EH (cell line): ENCODE measurements around the gene SGIP1.
"Not testable (repeated sequence)": the region's sequence is repeated elsewhere in the genome, so short reads cannot be mapped to it uniquely, and the experiment has no call there.

Experiments used
- DNase-seq: peaks from one replicate; pipeline ENCODE4 v3.0.0-alpha.2; 2015; ENCODE audit warnings: low read depth

The SGIP1 gene

GRCh38 chr1:66679140-66679539 lies 145.2 kb downstream of the SGIP1 start:
- no peak for DNase-seq

GRCh38 chr1:66681686-66682085 lies 147.7 kb downstream of the SGIP1 start:
- DNase-seq, result peak; percentile 36

- no peak for DNase-seq
These were observed 148.2 kb downstream of the SGIP1 start for GRCh38 chr1:66682106-66682505.

GRCh38 chr1:66684353-66684752 lies 150.4 kb downstream of the SGIP1 start:
- no peak for DNase-seq

- DNase-seq, result peak; percentile 43
These were observed 151.3 kb downstream of the SGIP1 start for GRCh38 chr1:66685265-66685664.

GRCh38 chr1:66685670-66686069 lies 151.7 kb downstream of the SGIP1 start:
- DNase-seq, result peak; percentile 62

GRCh38 chr1:66686406-66686805 lies 152.5 kb downstream of the SGIP1 start:
- DNase-seq, result peak; percentile 25

- no peak for DNase-seq
These were observed 153.4 kb downstream of the SGIP1 start for GRCh38 chr1:66687358-66687757.

GRCh38 chr1:66690666-66691381 lies 156.9 kb downstream of the SGIP1 start:
- peak; percentile 69 for DNase-seq

- no peak for DNase-seq
These were observed 158.7 kb downstream of the SGIP1 start for GRCh38 chr1:66692681-66693080.

GRCh38 chr1:66693856-66694255 lies 159.9 kb downstream of the SGIP1 start:
- DNase-seq, result no peak

- no peak for DNase-seq
These were observed 161.2 kb downstream of the SGIP1 start for GRCh38 chr1:66695116-66695515.

GRCh38 chr1:66696771-66697170 lies 162.8 kb downstream of the SGIP1 start:
- DNase-seq, result no peak

- DNase-seq, result no peak
These were observed 165.3 kb downstream of the SGIP1 start for GRCh38 chr1:66699213-66699612.

GRCh38 chr1:66704177-66704875 lies 170.4 kb downstream of the SGIP1 start:
- peak; percentile 16 for DNase-seq

GRCh38 chr1:66705110-66705509 lies 171.2 kb downstream of the SGIP1 start:
- peak; percentile 93 for DNase-seq

- peak; percentile 48 for DNase-seq
These were observed 177.5 kb downstream of the SGIP1 start for GRCh38 chr1:66711420-66711819.

- DNase-seq, result no peak
These were observed 178.9 kb downstream of the SGIP1 start for GRCh38 chr1:66712839-66713238.

GRCh38 chr1:66723985-66724384 lies 190.0 kb downstream of the SGIP1 start:
- DNase-seq, result peak; percentile 56

GRCh38 chr1:66725885-66726665 lies 192.1 kb downstream of the SGIP1 start:
- peak; percentile 75 for DNase-seq

- DNase-seq, result peak; percentile 63
These were observed 194.1 kb downstream of the SGIP1 start for GRCh38 chr1:66728021-66728420.

- DNase-seq, result not testable (repeated sequence)
These were observed 194.8 kb downstream of the SGIP1 start for GRCh38 chr1:66728716-66729115.

- DNase-seq, result peak; percentile 27
These were observed 195.2 kb downstream of the SGIP1 start for GRCh38 chr1:66729119-66729518.
